Spleen (tissue), 7 donors: Measurements from ENCODE around the gene SUPT3H.

Experiments
- CTCF ChIP-seq, 11 experiments: fragments of 200-600 bp in 7 of 11; fragments of 450-650 bp in 4 of 11; sonication (generic) in 4 of 11; IDR thresholded peaks in 8 of 11; conservative IDR thresholded peaks in 3 of 11; 1 replicate in 7 of 11; 2 replicates in 4 of 11; pipeline versions ENCODE4 v1.4.0 to v1.8.0; 2016 to 2021; ENCODE audit warnings: antibody characterized with exemption in 11 of 11, inconsistent platforms in 4 of 11, mild to moderate bottlenecking in 1 of 11
- POLR2A ChIP-seq, 3 donors: fragments of 450-650 bp; IDR thresholded peaks; one replicate each; pipeline ENCODE4 v1.5.1; 2017; ENCODE audit warnings: antibody characterized with exemption in 3 of 3, mild to moderate bottlenecking in 1 of 3
- POLR2AphosphoS5 ChIP-seq, 3 donors: sonication (generic); formaldehyde crosslinking; IDR thresholded peaks; one replicate each; pipeline ENCODE4 v1.5.1; 2017; ENCODE audit warnings: antibody characterized with exemption in 3 of 3
- donor health status: DM: no; HTN: no; CAD: no; lungs with moderate emphysema.
- donor health status: DM: no; HTN: no; CAD: no.
- donor health status: DM: no; HTN: no; CAD: no.

- TF ChIP-seq CTCF (IDR thresholded peaks at IDR 0.05 in 8 of 11, conservative IDR thresholded peaks at IDR 0.05 in 3 of 11): no peak
- TF ChIP-seq POLR2A (IDR thresholded peaks at IDR 0.05): no peak
- TF ChIP-seq POLR2AphosphoS5 (IDR thresholded peaks at IDR 0.05): no peak
Observed at GRCh38 chr6:45201484-45201883, 176.2 kb downstream of the SUPT3H start.
